Common myeloid progenitor, CD34-positive (primary cell): ENCODE data around the gene EDC3.

Experiments
- CTCF ChIA-PET: fragments of 350-600 bp; sonication (Branson Sonifier 250); formaldehyde crosslinking; loops from one replicate; lab custom pipeline; 2021; ENCODE audit warnings: antibody characterized with exemption; lab: Charles Lee
- POLR2A ChIA-PET: fragments of 350-600 bp; sonication (Branson Sonifier 250); formaldehyde crosslinking; loops from one replicate; lab custom pipeline; 2021; ENCODE audit warnings: antibody characterized with exemption; lab: Charles Lee
- DNase-seq, 3 donors: peaks; one replicate each; pipeline versions ENCODE4 v3.0.0 to v3.0.0-alpha.2; 2013
- H3K27ac ChIP-seq, 2 experiments: 1 replicate in 1 of 2; 2 replicates in 1 of 2; pipeline ENCODE4 v1.7.0; 2013; ENCODE audit warnings: inconsistent platforms in 2 of 2, low read length in 2 of 2, mild to moderate bottlenecking in 2 of 2, low read depth in 1 of 2, moderate library complexity in 1 of 2; ENCODE audit not compliant: severe bottlenecking in 2 of 2, insufficient read depth in 1 of 2, poor library complexity in 1 of 2
- H3K27me3 ChIP-seq, 5 experiments: replicated peaks in 2 of 5; 1 replicate in 3 of 5; 2 replicates in 2 of 5; pipeline versions ENCODE4 v1.6.1 to v1.7.0; 2013; ENCODE audit warnings: low read length in 4 of 5, mild to moderate bottlenecking in 2 of 5, moderate library complexity in 2 of 5, inconsistent platforms in 1 of 5; ENCODE audit not compliant: insufficient read depth in 5 of 5, control insufficient read depth in 4 of 5
- H3K36me3 ChIP-seq, 4 experiments: 1 replicate in 2 of 4; 2 replicates in 2 of 4; pipeline versions ENCODE4 v1.6.1 to v1.7.0; 2013; ENCODE audit warnings: low read length in 3 of 4, control low read depth in 1 of 4, mild to moderate bottlenecking in 1 of 4; ENCODE audit not compliant: control insufficient read depth in 4 of 4, insufficient read depth in 4 of 4
- H3K4me1 ChIP-seq, 4 experiments: 1 replicate in 3 of 4; 2 replicates in 1 of 4; pipeline versions ENCODE4 v1.6.1 to v1.7.1; 2013; ENCODE audit warnings: low read length in 3 of 4, mild to moderate bottlenecking in 3 of 4, control low read depth in 1 of 4, inconsistent platforms in 1 of 4, moderate library complexity in 1 of 4; ENCODE audit not compliant: control insufficient read depth in 4 of 4, insufficient read depth in 4 of 4; ENCODE audit errors: control extremely low read depth in 1 of 4
- H3K4me3 ChIP-seq, 7 experiments: 1 replicate in 4 of 7; 2 replicates in 3 of 7; pipeline versions ENCODE4 v1.5.1 to v1.7.0; 2013; ENCODE audit warnings: mild to moderate bottlenecking in 7 of 7, low read length in 6 of 7, moderate library complexity in 6 of 7, inconsistent platforms in 2 of 7, low read depth in 2 of 7, control low read depth in 1 of 7; ENCODE audit not compliant: insufficient read depth in 4 of 7, control insufficient read depth in 1 of 7; ENCODE audit errors: extremely low read depth in 1 of 7
- H3K9me3 ChIP-seq, 5 experiments: 1 replicate in 4 of 5; 2 replicates in 1 of 5; pipeline versions ENCODE4 v1.6.1 to v1.7.1; 2013; ENCODE audit warnings: low read length in 4 of 5, mild to moderate bottlenecking in 2 of 5, inconsistent platforms in 1 of 5, low read depth in 1 of 5, moderate library complexity in 1 of 5; ENCODE audit not compliant: control insufficient read depth in 4 of 5, insufficient read depth in 2 of 5; ENCODE audit errors: control extremely low read depth in 1 of 5
- WGBS: methylation state at CpG from one replicate; pipeline ENCODE4 v1.1.5; 2013; ENCODE audit not compliant: insufficient coverage; 5-methylcytosine and 5-hydroxymethylcytosine counted together

The EDC3 gene

GRCh38 chr15:74625693-74626092 lies 70.1 kb downstream of the EDC3 start:
- 90% methylated on average over 5 of the region's 6 CpGs for WGBS

GRCh38 chr15:74624020-74624602 lies 71.7 kb downstream of the EDC3 start:
- WGBS = 100% methylated on average over 4 of the region's 7 CpGs
- DNase-seq = no peak
- no peaks in the 10 kb centered on the region for H3K27me3 ChIP-seq
- no peak overlapping the region for H3K27ac ChIP-seq
- no peaks in the 10 kb centered on the region for H3K9me3 ChIP-seq
- no peak overlapping the region for H3K4me3 ChIP-seq
- H3K4me1 ChIP-seq = peaks cover 0 to 32% (median 20%) of the 10 kb centered on the region in 4 experiments
- ChIA-PET CTCF (interaction anchor here (0.9 to 22.8 kb wide), 5 partner anchors 12 to 253 kb away, joined by 3 to 735 read pairs (median 4); partner anchors contain the start of gene CSK), POLR2A (no interaction called here)
- peaks cover 40 to 98% (median 96%) of the 10 kb centered on the region in 4 experiments for H3K36me3 ChIP-seq

More at GRCh38 chr15:74625693-74626092, 70.1 kb downstream of the EDC3 start:
- POLR2A ChIA-PET = no interaction called here
- CTCF ChIA-PET = interaction anchor here (1.0 to 22.8 kb wide), 5 partner anchors 8 to 252 kb away, joined by 3 to 735 read pairs (median 120); partner anchors contain the start of gene CSK
- Histone ChIP-seq H3K4me1 (peaks cover 0 to 32% (median 18%) of the 10 kb centered on the region in 4 experiments), H3K27me3 (no peaks in the 10 kb centered on the region), H3K4me3 (no peak overlapping the region), H3K27ac (no peak overlapping the region), H3K36me3 (peaks cover 33 to 98% (median 88%) of the 10 kb centered on the region in 4 experiments), H3K9me3 (no peaks in the 10 kb centered on the region)
- no peak for DNase-seq

- POLR2A ChIA-PET = no interaction called here
These were observed 73.1 kb downstream of the EDC3 start for GRCh38 chr15:74622758-74623157.

GRCh38 chr15:74621936-74622335 lies 73.9 kb downstream of the EDC3 start:
- no peaks in the 10 kb centered on the region for H3K9me3 ChIP-seq
- WGBS = 94% methylated on average over 10 of the region's 21 CpGs
- POLR2A ChIA-PET = no interaction called here

More at GRCh38 chr15:74622758-74623157, 73.1 kb downstream of the EDC3 start:
- H3K36me3 ChIP-seq = peaks cover 34 to 98% (median 88%) of the 10 kb centered on the region in 4 experiments
- no peak overlapping the region for H3K4me3 ChIP-seq
- WGBS = 100% methylated on average over 2 of the region's 3 CpGs
- no peak for DNase-seq
- no peaks in the 10 kb centered on the region for H3K27me3 ChIP-seq
- H3K4me1 ChIP-seq = peaks cover 0 to 25% (median 22%) of the 10 kb centered on the region in 4 experiments
- CTCF ChIA-PET = interaction anchor here (0.6 to 22.8 kb wide), 5 partner anchors 13 to 211 kb away, joined by 3 to 735 read pairs (median 4); partner anchors contain the start of gene CSK
- H3K27ac ChIP-seq = no peak overlapping the region
- H3K9me3 ChIP-seq = no peaks in the 10 kb centered on the region

GRCh38 chr15:74621546-74621920 lies 74.3 kb downstream of the EDC3 start:
- no peak overlapping the region for H3K4me3 ChIP-seq
- H3K27ac ChIP-seq = no peak overlapping the region
- DNase-seq = no peak
- WGBS = 98% methylated on average over 12 of the region's 16 CpGs
- H3K9me3 ChIP-seq = no peaks in the 10 kb centered on the region
- POLR2A ChIA-PET = no interaction called here
- H3K27me3 ChIP-seq = no peaks in the 10 kb centered on the region
- CTCF ChIA-PET = interaction anchor here (0.9 to 22.8 kb wide), 7 partner anchors 11 to 246 kb away, joined by 3 to 735 read pairs (median 6); partner anchors contain the start of genes CSK and EDC3
- H3K36me3 ChIP-seq = peaks cover 32 to 91% (median 76%) of the 10 kb centered on the region in 4 experiments
- H3K4me1 ChIP-seq = peaks cover 8 to 25% (median 21%) of the 10 kb centered on the region in 4 experiments

More at GRCh38 chr15:74621936-74622335, 73.9 kb downstream of the EDC3 start:
- H3K4me3 ChIP-seq = no peak overlapping the region
- peaks cover 32 to 95% (median 79%) of the 10 kb centered on the region in 4 experiments for H3K36me3 ChIP-seq
- no peak for DNase-seq
- no peak overlapping the region for H3K27ac ChIP-seq
- peaks cover 5 to 25% (median 21%) of the 10 kb centered on the region in 4 experiments for H3K4me1 ChIP-seq
- H3K27me3 ChIP-seq = no peaks in the 10 kb centered on the region
- CTCF ChIA-PET = interaction anchor here (0.9 to 22.8 kb wide), 7 partner anchors 11 to 246 kb away, joined by 3 to 735 read pairs (median 6); partner anchors contain the start of genes CSK and EDC3

GRCh38 chr15:74620636-74621545 lies 74.9 kb downstream of the EDC3 start:
- DNase-seq = peak; percentile 80 to 88 (median 86)
- POLR2A ChIA-PET = interaction anchor here (0.5 kb wide), 1 partner anchor 150 kb away, joined by 5 read pairs; no protein-coding TSS in a partner anchor
- WGBS = 70% methylated on average over 22 of the region's 23 CpGs
- no peak overlapping the region for H3K27ac ChIP-seq
- H3K27me3 ChIP-seq = no peaks in the 10 kb centered on the region
- peaks cover 8 to 24% (median 20%) of the 10 kb centered on the region in 4 experiments for H3K4me1 ChIP-seq
- CTCF ChIA-PET = interaction anchor here (0.9 to 22.8 kb wide), 8 partner anchors 10 to 245 kb away, joined by 3 to 735 read pairs (median 6); partner anchors contain the start of genes CSK and EDC3
- H3K36me3 ChIP-seq = peaks cover 30 to 84% (median 69%) of the 10 kb centered on the region in 4 experiments
- H3K4me3 ChIP-seq = no peak overlapping the region
- no peaks in the 10 kb centered on the region for H3K9me3 ChIP-seq
